GM12801 (cell line): Measurements from ENCODE around the gene ZDHHC11.

ENCODE experiments used
- TF ChIP-seq, protein P1 (sequence below): IDR thresholded peaks from one replicate; pipeline ENCODE4 v1.5.1; 2011; ENCODE audit warnings: control low read depth; ENCODE audit not compliant: insufficient read length; ENCODE audit errors: extremely low read depth

ZDHHC11 gene

DNA sequence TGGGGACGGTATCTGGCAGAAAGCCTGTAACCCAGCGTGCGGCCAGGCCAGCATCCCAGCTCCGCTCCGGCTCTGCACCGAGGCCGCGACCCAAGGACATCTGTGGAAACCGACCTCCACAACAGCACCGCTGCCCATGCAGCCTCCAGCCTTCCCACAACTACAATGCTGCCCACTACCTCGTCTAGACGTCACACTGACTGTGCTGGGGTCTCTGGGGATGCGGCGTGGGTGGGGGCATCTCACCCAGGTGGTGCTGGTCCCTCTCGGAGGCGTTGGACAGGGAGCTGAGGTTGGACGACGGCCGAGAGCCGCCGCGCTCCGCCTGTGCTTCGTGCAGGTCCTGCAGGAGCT is 14.4 kb upstream of the ZDHHC11 start:
- TF ChIP-seq, protein P1, sequence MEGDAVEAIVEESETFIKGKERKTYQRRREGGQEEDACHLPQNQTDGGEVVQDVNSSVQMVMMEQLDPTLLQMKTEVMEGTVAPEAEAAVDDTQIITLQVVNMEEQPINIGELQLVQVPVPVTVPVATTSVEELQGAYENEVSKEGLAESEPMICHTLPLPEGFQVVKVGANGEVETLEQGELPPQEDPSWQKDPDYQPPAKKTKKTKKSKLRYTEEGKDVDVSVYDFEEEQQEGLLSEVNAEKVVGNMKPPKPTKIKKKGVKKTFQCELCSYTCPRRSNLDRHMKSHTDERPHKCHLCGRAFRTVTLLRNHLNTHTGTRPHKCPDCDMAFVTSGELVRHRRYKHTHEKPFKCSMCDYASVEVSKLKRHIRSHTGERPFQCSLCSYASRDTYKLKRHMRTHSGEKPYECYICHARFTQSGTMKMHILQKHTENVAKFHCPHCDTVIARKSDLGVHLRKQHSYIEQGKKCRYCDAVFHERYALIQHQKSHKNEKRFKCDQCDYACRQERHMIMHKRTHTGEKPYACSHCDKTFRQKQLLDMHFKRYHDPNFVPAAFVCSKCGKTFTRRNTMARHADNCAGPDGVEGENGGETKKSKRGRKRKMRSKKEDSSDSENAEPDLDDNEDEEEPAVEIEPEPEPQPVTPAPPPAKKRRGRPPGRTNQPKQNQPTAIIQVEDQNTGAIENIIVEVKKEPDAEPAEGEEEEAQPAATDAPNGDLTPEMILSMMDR: no peak

- TF ChIP-seq, protein P1: no peak
Measured at GRCh38 chr5:864492-865167, 13.8 kb upstream of the ZDHHC11 start.

DNA sequence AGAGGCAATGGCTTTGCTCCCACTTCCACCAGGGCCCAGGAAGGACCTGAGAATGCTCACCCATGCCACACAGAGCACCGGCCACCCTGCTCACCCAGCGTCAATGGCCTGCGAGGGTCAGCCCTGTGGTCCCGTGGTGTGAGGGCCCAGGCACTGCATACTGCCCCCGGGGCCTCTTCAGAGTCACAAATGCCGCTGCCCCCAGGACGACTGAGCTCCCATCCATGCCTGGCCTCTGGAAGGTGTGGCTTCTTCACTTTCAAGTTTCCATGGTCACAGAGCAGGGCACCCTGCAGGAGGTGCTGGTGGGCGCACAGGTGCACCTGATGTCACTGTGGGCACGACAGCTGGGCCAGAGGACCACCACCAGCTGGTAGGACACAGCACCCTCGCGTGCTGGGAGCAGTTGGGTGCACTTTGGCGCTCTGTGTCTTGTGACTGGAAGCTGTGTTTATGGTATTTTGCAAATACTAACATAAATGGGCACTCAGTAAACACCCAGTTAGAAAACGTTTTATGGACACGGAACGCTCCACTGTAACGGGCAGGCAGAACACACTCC is 12.5 kb upstream of the ZDHHC11 start:
- TF ChIP-seq, protein P1: no peak

DNA sequence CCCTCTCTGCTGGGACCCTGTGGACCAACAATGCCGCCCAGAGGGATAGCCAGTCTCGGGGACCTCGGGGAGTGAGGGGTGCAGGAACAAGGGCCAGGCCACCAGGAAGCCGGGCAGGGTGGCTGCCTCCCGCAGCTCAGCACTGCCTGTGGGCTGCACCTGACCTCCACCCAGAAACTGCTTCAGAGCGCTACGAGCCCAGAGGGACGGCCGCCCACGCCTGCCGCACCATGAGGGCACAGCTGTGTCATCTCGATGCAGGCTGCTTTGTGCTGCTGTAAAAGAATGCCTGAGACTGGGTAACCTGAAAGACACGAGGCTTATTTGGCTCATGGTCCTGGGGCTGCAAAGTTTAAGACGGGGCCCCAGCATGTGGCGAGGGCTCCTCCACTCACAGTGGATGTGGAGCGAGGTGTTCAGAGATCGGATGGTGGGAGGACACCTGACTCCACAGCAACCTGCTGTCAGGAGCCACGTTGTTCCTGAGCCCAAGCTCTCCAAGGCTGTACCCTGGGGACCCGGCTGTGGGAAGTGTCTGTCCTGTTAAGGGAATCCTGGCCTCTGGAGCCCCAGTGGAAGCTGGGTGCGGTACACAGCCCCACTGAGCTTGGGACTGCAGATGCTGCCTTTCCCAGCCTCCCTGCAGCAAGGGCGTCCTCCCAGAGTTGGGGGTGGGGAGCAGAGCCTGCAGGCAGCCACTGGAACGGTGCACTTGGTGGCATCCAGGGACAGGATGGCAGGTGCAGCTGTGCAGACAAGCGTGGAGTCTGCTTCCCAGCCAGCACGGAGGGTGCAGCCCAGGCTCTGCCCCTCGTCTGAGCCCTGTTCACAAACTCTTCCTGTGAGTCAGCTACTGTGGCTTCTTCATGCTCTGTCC is 11.8 kb upstream of the ZDHHC11 start:
- TF ChIP-seq, protein P1: no peak

DNA sequence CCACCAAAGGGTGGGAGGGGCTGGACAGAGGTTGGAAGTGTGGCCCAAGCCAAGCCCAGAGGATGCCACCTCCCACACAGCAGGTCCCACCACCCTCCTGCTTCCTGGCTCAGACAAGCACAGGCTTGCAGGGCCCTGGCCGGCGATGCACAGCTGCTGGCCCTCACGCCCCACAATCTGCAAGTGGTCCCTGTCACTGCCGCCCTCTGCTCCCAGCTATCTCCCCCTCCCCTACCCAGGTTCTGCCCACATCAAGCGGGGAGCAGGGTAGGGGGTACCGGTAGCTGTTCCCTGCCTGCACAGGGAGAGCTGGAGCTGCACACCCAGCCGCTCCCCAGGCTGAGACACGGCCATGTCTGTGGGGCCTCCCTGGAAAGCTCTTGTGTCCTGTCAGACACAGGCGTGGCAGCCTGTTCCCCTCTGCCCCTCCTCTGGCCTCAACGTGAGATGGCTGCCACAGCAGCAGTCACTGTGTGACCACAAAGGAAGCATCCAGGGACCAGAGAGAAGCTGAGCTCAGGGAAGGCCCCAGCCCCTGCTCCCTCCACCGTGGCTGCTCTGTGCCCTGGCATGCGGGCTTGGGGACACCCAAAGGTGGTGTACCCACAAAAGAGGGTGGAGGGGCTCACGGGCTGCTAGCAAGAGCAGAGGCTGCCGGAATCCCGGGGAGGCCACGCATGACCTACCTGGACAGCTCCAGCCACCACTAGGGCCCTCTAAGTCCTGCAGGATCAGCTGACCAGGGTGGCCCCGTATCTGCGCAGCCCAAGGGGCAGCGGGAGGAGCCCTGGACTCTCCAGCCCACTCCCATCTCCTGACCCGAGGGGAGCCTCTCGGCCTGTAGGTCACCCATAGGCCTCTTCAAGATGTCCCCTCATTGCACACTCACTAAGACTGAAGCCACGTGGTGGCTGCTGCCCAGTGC is 10.9 kb upstream of the ZDHHC11 start:
- TF ChIP-seq, protein P1: no peak

- TF ChIP-seq, protein P1: no peak
Measured at GRCh38 chr5:860506-861150, 9.8 kb upstream of the ZDHHC11 start.
